ENCODE measurements around the gene CINP.

Gene CINP

GRCh38 chr14:102346645-102347044, 16.0 kb downstream of the CINP start:
- no peak for DNase-seq (ENCODE audit: low read depth)
- no peak for TF ChIP-seq CTCF (IDR thresholded peaks at IDR 0.05; ENCODE audit: insufficient read depth, low read depth, low read length, missing control alignments)

GRCh38 chr14:102345232-102345631, 17.5 kb downstream of the CINP start:
- TF ChIP-seq CTCF (IDR thresholded peaks at IDR 0.05; ENCODE audit: insufficient read depth, low read depth, low read length, missing control alignments) = no peak
- no peak for DNase-seq (ENCODE audit: low read depth)

More at GRCh38 chr14:102346645-102347044, 16.0 kb downstream of the CINP start:
- no peak overlapping the region for H3K4me3 ChIP-seq (ENCODE audit: low read length)

GRCh38 chr14:102344485-102344884, 18.2 kb downstream of the CINP start:
- TF ChIP-seq CTCF (IDR thresholded peaks at IDR 0.05; ENCODE audit: insufficient read depth, low read depth, low read length, missing control alignments) = no peak
- no peak for DNase-seq (ENCODE audit: low read depth)

More at GRCh38 chr14:102345232-102345631, 17.5 kb downstream of the CINP start:
- no peak overlapping the region for H3K4me3 ChIP-seq (ENCODE audit: low read length)

GRCh38 chr14:102344084-102344483, 18.6 kb downstream of the CINP start:
- H3K4me3 ChIP-seq (ENCODE audit: low read length) = no peak overlapping the region
- TF ChIP-seq CTCF (IDR thresholded peaks at IDR 0.05; ENCODE audit: insufficient read depth, low read depth, low read length, missing control alignments) = no peak
- no peak for DNase-seq (ENCODE audit: low read depth)

More at GRCh38 chr14:102344485-102344884, 18.2 kb downstream of the CINP start:
- H3K4me3 ChIP-seq (ENCODE audit: low read length) = no peak overlapping the region

- no peak for TF ChIP-seq CTCF (IDR thresholded peaks at IDR 0.05; ENCODE audit: insufficient read depth, low read depth, low read length, missing control alignments)
- DNase-seq (ENCODE audit: low read depth) = no peak
These were observed 20.5 kb downstream of the CINP start for GRCh38 chr14:102342238-102342637.

GRCh38 chr14:102341566-102341965, 21.1 kb downstream of the CINP start:
- TF ChIP-seq CTCF (IDR thresholded peaks at IDR 0.05; ENCODE audit: insufficient read depth, low read depth, low read length, missing control alignments) = no peak
- H3K4me3 ChIP-seq (ENCODE audit: low read length) = no peak overlapping the region
- no peak for DNase-seq (ENCODE audit: low read depth)

More at GRCh38 chr14:102342238-102342637, 20.5 kb downstream of the CINP start:
- H3K4me3 ChIP-seq (ENCODE audit: low read length) = no peak overlapping the region

GRCh38 chr14:102338724-102339123, 24.0 kb downstream of the CINP start:
- no peak for TF ChIP-seq CTCF (IDR thresholded peaks at IDR 0.05; ENCODE audit: insufficient read depth, low read depth, low read length, missing control alignments)
- DNase-seq (ENCODE audit: low read depth) = no peak
- no peak overlapping the region for H3K4me3 ChIP-seq (ENCODE audit: low read length)

Measured in epithelial cell of esophagus (primary cell).